B cell (primary cell): Measurements from ENCODE around the gene PINK1.

Source experiments
- CTCF ChIP-seq: fragments of 200-600 bp; IDR thresholded peaks from one replicate; pipeline ENCODE4 v1.8.0; 2022; ENCODE audit warnings: antibody characterized with exemption, mild to moderate bottlenecking
- EZH2 ChIP-seq: IDR thresholded peaks from 2 replicates; pipeline ENCODE4 v1.6.1; 2012; ENCODE audit warnings: borderline replicate concordance, low read depth, mild to moderate bottlenecking, moderate library complexity, low read length; ENCODE audit not compliant: insufficient read depth, poor library complexity, severe bottlenecking

GRCh38 chr1:20641975-20642374, 8.7 kb downstream of the PINK1 start:
- no peak for TF ChIP-seq EZH2
- no peak for TF ChIP-seq CTCF
